Neural cell (in vitro differentiated cells): Measurements from ENCODE around the gene GPR183. TPM values are rescaled to one million over a fixed set of nuclear protein-coding genes. Genes with fewer than 3 reads are reported as not detected.

ENCODE experiments used
- H2AFZ ChIP-seq: fragments of 200-600, 300-800 bp; sonication (generic), shearing (Covaris generic); 2 replicates; pipeline ENCODE4 v1.6.0; 2014; ENCODE audit warnings: low read depth, mild to moderate bottlenecking, antibody characterized with exemption, low read length, moderate library complexity
- H3F3A ChIP-seq: fragments of 200-600 bp; shearing (Covaris generic); 2 replicates; pipeline ENCODE4 v1.6.1; 2016; ENCODE audit warnings: mild to moderate bottlenecking, moderate library complexity, mixed read lengths, antibody characterized with exemption, low read length; ENCODE audit not compliant: insufficient read depth, poor library complexity, severe bottlenecking
- H3K27ac ChIP-seq: fragments of 200-600, 300-800 bp; sonication (generic), shearing (Covaris generic); 2 replicates; pipeline ENCODE4 v1.5.1; 2014; ENCODE audit warnings: mild to moderate bottlenecking, low read length, moderate library complexity
- H3K27me3 ChIP-seq: fragments of 300-800, 200-600 bp; sonication (generic), shearing (Covaris generic); 2 replicates; pipeline ENCODE4 v1.6.0; 2014; ENCODE audit warnings: mild to moderate bottlenecking, low read depth, low read length, moderate library complexity; ENCODE audit not compliant: insufficient read depth
- H3K36me3 ChIP-seq: fragments of 300-800, 200-600 bp; sonication (generic), shearing (Covaris generic); 2 replicates; pipeline ENCODE4 v1.5.1; 2014; ENCODE audit warnings: mild to moderate bottlenecking, antibody characterized with exemption, low read length, moderate library complexity; ENCODE audit not compliant: insufficient read depth
- H3K4me2 ChIP-seq: fragments of 300-800, 200-600 bp; sonication (generic), shearing (Covaris generic); 2 replicates; pipeline ENCODE4 v1.6.0; 2014; ENCODE audit warnings: mild to moderate bottlenecking, low read length
- H3K4me3 ChIP-seq: fragments of 300-800, 200-600 bp; sonication (generic), shearing (Covaris generic); 2 replicates; pipeline ENCODE4 v1.5.1; 2014; ENCODE audit warnings: mild to moderate bottlenecking, low read length, moderate library complexity
- H3K79me2 ChIP-seq: fragments of 200-600 bp; shearing (Covaris generic); replicated peaks from 2 replicates; pipeline ENCODE4 v1.6.0; 2014; ENCODE audit warnings: mild to moderate bottlenecking, low read length, moderate library complexity; ENCODE audit not compliant: insufficient read depth
- H3K9ac ChIP-seq: fragments of 300-800, 200-600 bp; sonication (generic), shearing (Covaris generic); 2 replicates; pipeline ENCODE4 v1.6.1; 2016; ENCODE audit warnings: mild to moderate bottlenecking, low read length, mixed read lengths
- H3K9me2 ChIP-seq: fragments of 200-600 bp; shearing (Covaris generic); 2 replicates; pipeline ENCODE4 v1.6.1; 2016; ENCODE audit warnings: mild to moderate bottlenecking, low read length, mixed read lengths; ENCODE audit not compliant: insufficient read depth
- H3K9me3 ChIP-seq: fragments of 200-600, 300-800 bp; sonication (generic), shearing (Covaris generic); 2 replicates; pipeline ENCODE4 v1.6.1; 2016; ENCODE audit warnings: mild to moderate bottlenecking, mixed run types, low read length, moderate library complexity, mixed read lengths
- H4K20me1 ChIP-seq: fragments of 200-600 bp; shearing (Covaris generic); 2 replicates; pipeline ENCODE4 v1.6.1; 2016; ENCODE audit warnings: mild to moderate bottlenecking, mixed run types; ENCODE audit not compliant: insufficient read depth
- CTCF ChIP-seq: fragments of 450-650 bp; IDR thresholded peaks from 2 replicates; pipeline ENCODE4 v1.5.1; 2014; ENCODE audit warnings: antibody characterized with exemption, mild to moderate bottlenecking, moderate library complexity; ENCODE audit not compliant: poor library complexity, severe bottlenecking
- EP300 ChIP-seq: fragments of 450-650 bp; conservative IDR thresholded peaks from 2 replicates; pipeline ENCODE4 v1.6.1; 2014; ENCODE audit warnings: antibody characterized with exemption, mild to moderate bottlenecking, moderate library complexity; ENCODE audit not compliant: poor library complexity, severe bottlenecking
- EZH2 ChIP-seq: fragments of 200-600, 300-800 bp; shearing (Covaris generic), sonication (generic); IDR thresholded peaks from 2 replicates; pipeline ENCODE4 v1.6.1; 2014; ENCODE audit warnings: antibody characterized with exemption, low read length, borderline replicate concordance, mild to moderate bottlenecking; ENCODE audit not compliant: insufficient read depth, poor library complexity, severe bottlenecking
- MXI1 ChIP-seq: fragments of 450-650 bp; conservative IDR thresholded peaks from 2 replicates; pipeline ENCODE4 v1.6.1; 2014; ENCODE audit warnings: antibody characterized with exemption, mild to moderate bottlenecking; ENCODE audit not compliant: poor library complexity, severe bottlenecking
- POLR2AphosphoS5 ChIP-seq: IDR thresholded peaks from 2 replicates; pipeline ENCODE4 v1.6.1; 2012
- RAD21 ChIP-seq: fragments of 450-650 bp; conservative IDR thresholded peaks from 2 replicates; pipeline ENCODE4 v1.6.1; 2014; ENCODE audit warnings: antibody characterized with exemption, mild to moderate bottlenecking, moderate library complexity
- REST ChIP-seq: IDR thresholded peaks from 2 replicates; pipeline ENCODE4 v1.6.1; 2012; ENCODE audit warnings: borderline replicate concordance
- SMC3 ChIP-seq: fragments of 450-650 bp; conservative IDR thresholded peaks from 2 replicates; pipeline ENCODE4 v1.6.1; 2014; ENCODE audit warnings: antibody characterized with exemption, mild to moderate bottlenecking, moderate library complexity; ENCODE audit not compliant: poor library complexity
- TAF1 ChIP-seq: IDR thresholded peaks from 2 replicates; pipeline ENCODE4 v1.6.1; 2012; ENCODE audit warnings: low read depth
- polyA plus RNA-seq: library from polyadenylated mRNA; depleted of rRNA; stranded (reverse); fragments of >200 nt; gene quantifications from 2 replicates; pipeline ENCODE4 v1.2.3, GENCODE V29; 2014

GPR183 gene
- polyA plus RNA-seq, 1 donor from 2014 or later: not detected

GRCh38 chr13:99295488-99296252 is 11.5 kb downstream of the GPR183 start:
- H3K27ac ChIP-seq: no peak overlapping the region

GRCh38 chr13:99294958-99295357 is 12.2 kb downstream of the GPR183 start:
- Histone ChIP-seq H3K79me2 (no peaks in the 10 kb centered on the region), H3K27ac (no peak overlapping the region), H3K4me3 (no peak overlapping the region), H3K9ac (no peak overlapping the region), H3K36me3 (no peaks in the 10 kb centered on the region), H3F3A (no peaks in the 10 kb centered on the region), H3K4me2 (no peak overlapping the region), H3K9me2 (no peaks in the 10 kb centered on the region), H3K27me3 (no peaks in the 10 kb centered on the region), H4K20me1 (no peaks in the 10 kb centered on the region), H2AFZ (no peak overlapping the region), H3K9me3 (no peaks in the 10 kb centered on the region)
- TF ChIP-seq MXI1 (no peak), EZH2 (no peak), TAF1 (no peak), POLR2AphosphoS5 (no peak), EP300 (no peak), RAD21 (no peak), CTCF (no peak), SMC3 (no peak)

More at GRCh38 chr13:99295488-99296252, 11.5 kb downstream of the GPR183 start:
- Histone ChIP-seq H3K9me3 (no peaks in the 10 kb centered on the region), H3F3A (no peaks in the 10 kb centered on the region), H4K20me1 (no peaks in the 10 kb centered on the region), H3K4me2 (no peak overlapping the region), H3K9ac (no peak overlapping the region), H3K36me3 (no peaks in the 10 kb centered on the region), H3K27me3 (no peaks in the 10 kb centered on the region), H3K9me2 (no peaks in the 10 kb centered on the region), H3K79me2 (no peaks in the 10 kb centered on the region), H3K4me3 (no peak overlapping the region), H2AFZ (no peak overlapping the region)
- TF ChIP-seq EZH2 (no peak), REST (no peak), SMC3 (no peak), CTCF (no peak), EP300 (no peak), TAF1 (no peak), POLR2AphosphoS5 (no peak), MXI1 (no peak), RAD21 (no peak)
